Neural cell (in vitro differentiated cells): ENCODE measurements around the gene DTNBP1. TPM values are rescaled to one million over a fixed set of nuclear protein-coding genes. Genes with fewer than 3 reads are reported as not detected.

Experiments
- H2AFZ ChIP-seq: fragments of 200-600, 300-800 bp; sonication (generic), shearing (Covaris generic); 2 replicates; pipeline ENCODE4 v1.6.0; 2014; ENCODE audit warnings: low read depth, mild to moderate bottlenecking, antibody characterized with exemption, low read length, moderate library complexity
- H3F3A ChIP-seq: fragments of 200-600 bp; shearing (Covaris generic); 2 replicates; pipeline ENCODE4 v1.6.1; 2016; ENCODE audit warnings: mild to moderate bottlenecking, moderate library complexity, mixed read lengths, antibody characterized with exemption, low read length; ENCODE audit not compliant: insufficient read depth, poor library complexity, severe bottlenecking
- H3K27ac ChIP-seq: fragments of 200-600, 300-800 bp; sonication (generic), shearing (Covaris generic); 2 replicates; pipeline ENCODE4 v1.5.1; 2014; ENCODE audit warnings: mild to moderate bottlenecking, low read length, moderate library complexity
- H3K27me3 ChIP-seq: fragments of 300-800, 200-600 bp; sonication (generic), shearing (Covaris generic); 2 replicates; pipeline ENCODE4 v1.6.0; 2014; ENCODE audit warnings: mild to moderate bottlenecking, low read depth, low read length, moderate library complexity; ENCODE audit not compliant: insufficient read depth
- H3K36me3 ChIP-seq: fragments of 300-800, 200-600 bp; sonication (generic), shearing (Covaris generic); 2 replicates; pipeline ENCODE4 v1.5.1; 2014; ENCODE audit warnings: mild to moderate bottlenecking, antibody characterized with exemption, low read length, moderate library complexity; ENCODE audit not compliant: insufficient read depth
- H3K4me2 ChIP-seq: fragments of 300-800, 200-600 bp; sonication (generic), shearing (Covaris generic); 2 replicates; pipeline ENCODE4 v1.6.0; 2014; ENCODE audit warnings: mild to moderate bottlenecking, low read length
- H3K4me3 ChIP-seq: fragments of 300-800, 200-600 bp; sonication (generic), shearing (Covaris generic); 2 replicates; pipeline ENCODE4 v1.5.1; 2014; ENCODE audit warnings: mild to moderate bottlenecking, low read length, moderate library complexity
- H3K79me2 ChIP-seq: fragments of 200-600 bp; shearing (Covaris generic); replicated peaks from 2 replicates; pipeline ENCODE4 v1.6.0; 2014; ENCODE audit warnings: mild to moderate bottlenecking, low read length, moderate library complexity; ENCODE audit not compliant: insufficient read depth
- H3K9ac ChIP-seq: fragments of 300-800, 200-600 bp; sonication (generic), shearing (Covaris generic); 2 replicates; pipeline ENCODE4 v1.6.1; 2016; ENCODE audit warnings: mild to moderate bottlenecking, low read length, mixed read lengths
- H3K9me2 ChIP-seq: fragments of 200-600 bp; shearing (Covaris generic); 2 replicates; pipeline ENCODE4 v1.6.1; 2016; ENCODE audit warnings: mild to moderate bottlenecking, low read length, mixed read lengths; ENCODE audit not compliant: insufficient read depth
- H3K9me3 ChIP-seq: fragments of 200-600, 300-800 bp; sonication (generic), shearing (Covaris generic); 2 replicates; pipeline ENCODE4 v1.6.1; 2016; ENCODE audit warnings: mild to moderate bottlenecking, mixed run types, low read length, moderate library complexity, mixed read lengths
- H4K20me1 ChIP-seq: fragments of 200-600 bp; shearing (Covaris generic); 2 replicates; pipeline ENCODE4 v1.6.1; 2016; ENCODE audit warnings: mild to moderate bottlenecking, mixed run types; ENCODE audit not compliant: insufficient read depth
- EP300 ChIP-seq: fragments of 450-650 bp; conservative IDR thresholded peaks from 2 replicates; pipeline ENCODE4 v1.6.1; 2014; ENCODE audit warnings: antibody characterized with exemption, mild to moderate bottlenecking, moderate library complexity; ENCODE audit not compliant: poor library complexity, severe bottlenecking
- EZH2 ChIP-seq: fragments of 200-600, 300-800 bp; shearing (Covaris generic), sonication (generic); IDR thresholded peaks from 2 replicates; pipeline ENCODE4 v1.6.1; 2014; ENCODE audit warnings: antibody characterized with exemption, low read length, borderline replicate concordance, mild to moderate bottlenecking; ENCODE audit not compliant: insufficient read depth, poor library complexity, severe bottlenecking
- MXI1 ChIP-seq: fragments of 450-650 bp; conservative IDR thresholded peaks from 2 replicates; pipeline ENCODE4 v1.6.1; 2014; ENCODE audit warnings: antibody characterized with exemption, mild to moderate bottlenecking; ENCODE audit not compliant: poor library complexity, severe bottlenecking
- POLR2AphosphoS5 ChIP-seq: IDR thresholded peaks from 2 replicates; pipeline ENCODE4 v1.6.1; 2012
- RAD21 ChIP-seq: fragments of 450-650 bp; conservative IDR thresholded peaks from 2 replicates; pipeline ENCODE4 v1.6.1; 2014; ENCODE audit warnings: antibody characterized with exemption, mild to moderate bottlenecking, moderate library complexity
- SMC3 ChIP-seq: fragments of 450-650 bp; conservative IDR thresholded peaks from 2 replicates; pipeline ENCODE4 v1.6.1; 2014; ENCODE audit warnings: antibody characterized with exemption, mild to moderate bottlenecking, moderate library complexity; ENCODE audit not compliant: poor library complexity
- TAF1 ChIP-seq: IDR thresholded peaks from 2 replicates; pipeline ENCODE4 v1.6.1; 2012; ENCODE audit warnings: low read depth
- polyA plus RNA-seq: library from polyadenylated mRNA; depleted of rRNA; stranded (reverse); fragments of >200 nt; gene quantifications from 2 replicates; pipeline ENCODE4 v1.2.3, GENCODE V29; 2014
- TF ChIP-seq, protein P1 (sequence below): IDR thresholded peaks from 2 replicates; pipeline ENCODE4 v1.6.1; 2012; ENCODE audit warnings: borderline replicate concordance
- TF ChIP-seq, protein P2 (sequence below): fragments of 450-650 bp; IDR thresholded peaks from 2 replicates; pipeline ENCODE4 v1.5.1; 2014; ENCODE audit warnings: antibody characterized with exemption, mild to moderate bottlenecking, moderate library complexity; ENCODE audit not compliant: poor library complexity, severe bottlenecking

DTNBP1 gene
- polyA plus RNA-seq, 1 donor from 2014 or later = 22.6 TPM

DNA sequence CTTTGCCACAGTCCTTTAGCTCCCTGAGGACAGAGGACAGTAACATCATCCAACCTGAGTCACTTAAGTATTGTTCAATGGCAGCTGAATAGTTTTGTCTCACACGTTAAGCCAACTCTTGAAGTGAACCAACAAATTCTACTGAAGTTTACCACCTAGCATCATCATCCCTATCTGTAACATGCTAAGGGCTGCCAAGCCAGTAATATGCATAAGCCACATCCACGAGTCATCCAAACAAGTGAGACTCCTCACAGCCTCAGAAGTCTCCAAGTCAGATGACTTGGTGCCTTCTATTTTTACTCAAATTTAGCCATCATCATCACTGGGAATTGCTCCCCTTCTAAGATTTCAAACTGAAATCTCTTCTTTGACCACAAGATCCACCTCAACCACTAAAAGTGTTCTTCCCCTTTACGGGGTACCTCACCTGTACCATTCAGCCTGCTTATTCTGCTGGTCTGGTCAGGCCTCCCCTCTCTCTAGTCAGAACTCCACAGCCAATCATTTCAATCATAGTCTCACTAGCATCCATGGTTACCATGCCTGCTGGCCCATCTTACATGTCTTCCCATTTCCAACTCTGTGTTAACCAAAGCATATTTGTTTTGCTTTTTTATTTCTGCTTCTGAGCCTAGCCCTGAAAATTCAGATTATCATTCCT lies 73.7 kb downstream of the DTNBP1 start:
- no peaks in the 10 kb centered on the region for H3K27me3 ChIP-seq
- no peak overlapping the region for H3K4me2 ChIP-seq
- no peaks in the 10 kb centered on the region for H3K9me2 ChIP-seq
- no peaks in the 10 kb centered on the region for H3K79me2 ChIP-seq
- no peaks in the 10 kb centered on the region for H3F3A ChIP-seq
- H4K20me1 ChIP-seq = no peaks in the 10 kb centered on the region
- no peak overlapping the region for H2AFZ ChIP-seq
- H3K4me3 ChIP-seq = no peak overlapping the region
- H3K36me3 ChIP-seq = no peaks in the 10 kb centered on the region
- TF ChIP-seq SMC3 (no peak), RAD21 (no peak), EP300 (no peak), EZH2 (no peak)
- no peak overlapping the region for H3K27ac ChIP-seq
- no peak overlapping the region for H3K9ac ChIP-seq
- H3K9me3 ChIP-seq = no peaks in the 10 kb centered on the region

DNA sequence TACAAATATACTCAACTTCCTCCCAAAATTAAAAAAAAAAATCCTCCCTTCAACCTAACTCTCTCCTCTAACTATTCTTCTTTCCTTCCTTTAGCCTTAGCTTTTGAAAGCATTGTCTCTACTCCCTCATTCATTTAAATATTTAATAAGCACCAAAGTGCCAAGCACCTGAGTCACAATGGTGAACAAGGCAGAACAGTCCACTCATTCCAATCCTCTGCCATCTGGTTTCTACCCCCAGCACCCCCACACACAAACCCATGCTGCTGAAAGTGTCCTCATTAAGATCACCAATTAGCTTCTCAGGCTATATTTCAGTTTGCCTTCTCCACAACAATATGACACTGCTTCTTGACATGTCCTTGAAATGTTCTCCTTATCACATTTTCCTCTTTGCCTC lies 76.3 kb downstream of the DTNBP1 start:
- H3K27ac ChIP-seq = no peak overlapping the region
- H3F3A ChIP-seq = no peaks in the 10 kb centered on the region
- H3K79me2 ChIP-seq = no peaks in the 10 kb centered on the region
- no peak overlapping the region for H2AFZ ChIP-seq
- H3K27me3 ChIP-seq = no peaks in the 10 kb centered on the region
- no peak overlapping the region for H3K4me3 ChIP-seq
- H3K36me3 ChIP-seq = no peaks in the 10 kb centered on the region
- H4K20me1 ChIP-seq = no peaks in the 10 kb centered on the region
- TF ChIP-seq TAF1 (no peak), POLR2AphosphoS5 (no peak), EP300 (no peak), RAD21 (no peak), EZH2 (no peak), MXI1 (no peak), SMC3 (no peak)
- TF ChIP-seq, protein P1, sequence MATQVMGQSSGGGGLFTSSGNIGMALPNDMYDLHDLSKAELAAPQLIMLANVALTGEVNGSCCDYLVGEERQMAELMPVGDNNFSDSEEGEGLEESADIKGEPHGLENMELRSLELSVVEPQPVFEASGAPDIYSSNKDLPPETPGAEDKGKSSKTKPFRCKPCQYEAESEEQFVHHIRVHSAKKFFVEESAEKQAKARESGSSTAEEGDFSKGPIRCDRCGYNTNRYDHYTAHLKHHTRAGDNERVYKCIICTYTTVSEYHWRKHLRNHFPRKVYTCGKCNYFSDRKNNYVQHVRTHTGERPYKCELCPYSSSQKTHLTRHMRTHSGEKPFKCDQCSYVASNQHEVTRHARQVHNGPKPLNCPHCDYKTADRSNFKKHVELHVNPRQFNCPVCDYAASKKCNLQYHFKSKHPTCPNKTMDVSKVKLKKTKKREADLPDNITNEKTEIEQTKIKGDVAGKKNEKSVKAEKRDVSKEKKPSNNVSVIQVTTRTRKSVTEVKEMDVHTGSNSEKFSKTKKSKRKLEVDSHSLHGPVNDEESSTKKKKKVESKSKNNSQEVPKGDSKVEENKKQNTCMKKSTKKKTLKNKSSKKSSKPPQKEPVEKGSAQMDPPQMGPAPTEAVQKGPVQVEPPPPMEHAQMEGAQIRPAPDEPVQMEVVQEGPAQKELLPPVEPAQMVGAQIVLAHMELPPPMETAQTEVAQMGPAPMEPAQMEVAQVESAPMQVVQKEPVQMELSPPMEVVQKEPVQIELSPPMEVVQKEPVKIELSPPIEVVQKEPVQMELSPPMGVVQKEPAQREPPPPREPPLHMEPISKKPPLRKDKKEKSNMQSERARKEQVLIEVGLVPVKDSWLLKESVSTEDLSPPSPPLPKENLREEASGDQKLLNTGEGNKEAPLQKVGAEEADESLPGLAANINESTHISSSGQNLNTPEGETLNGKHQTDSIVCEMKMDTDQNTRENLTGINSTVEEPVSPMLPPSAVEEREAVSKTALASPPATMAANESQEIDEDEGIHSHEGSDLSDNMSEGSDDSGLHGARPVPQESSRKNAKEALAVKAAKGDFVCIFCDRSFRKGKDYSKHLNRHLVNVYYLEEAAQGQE = no peak
- TF ChIP-seq, protein P2, sequence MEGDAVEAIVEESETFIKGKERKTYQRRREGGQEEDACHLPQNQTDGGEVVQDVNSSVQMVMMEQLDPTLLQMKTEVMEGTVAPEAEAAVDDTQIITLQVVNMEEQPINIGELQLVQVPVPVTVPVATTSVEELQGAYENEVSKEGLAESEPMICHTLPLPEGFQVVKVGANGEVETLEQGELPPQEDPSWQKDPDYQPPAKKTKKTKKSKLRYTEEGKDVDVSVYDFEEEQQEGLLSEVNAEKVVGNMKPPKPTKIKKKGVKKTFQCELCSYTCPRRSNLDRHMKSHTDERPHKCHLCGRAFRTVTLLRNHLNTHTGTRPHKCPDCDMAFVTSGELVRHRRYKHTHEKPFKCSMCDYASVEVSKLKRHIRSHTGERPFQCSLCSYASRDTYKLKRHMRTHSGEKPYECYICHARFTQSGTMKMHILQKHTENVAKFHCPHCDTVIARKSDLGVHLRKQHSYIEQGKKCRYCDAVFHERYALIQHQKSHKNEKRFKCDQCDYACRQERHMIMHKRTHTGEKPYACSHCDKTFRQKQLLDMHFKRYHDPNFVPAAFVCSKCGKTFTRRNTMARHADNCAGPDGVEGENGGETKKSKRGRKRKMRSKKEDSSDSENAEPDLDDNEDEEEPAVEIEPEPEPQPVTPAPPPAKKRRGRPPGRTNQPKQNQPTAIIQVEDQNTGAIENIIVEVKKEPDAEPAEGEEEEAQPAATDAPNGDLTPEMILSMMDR = no peak
- H3K9ac ChIP-seq = no peak overlapping the region
- H3K9me3 ChIP-seq = no peaks in the 10 kb centered on the region
- H3K9me2 ChIP-seq = no peaks in the 10 kb centered on the region
- no peak overlapping the region for H3K4me2 ChIP-seq
